SK-N-SH treated with all-trans-retinoic acid at 6 μM for 48 hours (cell line): Measurements from ENCODE around the gene EPM2AIP1.

Experiments
- ATAC-seq: fragments of 200-7000 bp; cut with Tn5 transposase; 3 replicates; pipeline ENCODE4 v1.9.1; 2020; ENCODE audit warnings: mild to moderate bottlenecking, moderate library complexity
- ARNTL ChIP-seq: fragments of 450-650 bp; formaldehyde crosslinking; IDR thresholded peaks from 2 replicates; pipeline ENCODE4 v1.5.0; 2020; ENCODE audit warnings: low read depth, mild to moderate bottlenecking, moderate library complexity, borderline replicate concordance
- CREB5 ChIP-seq: fragments of 250-450 bp; sonication (Bioruptor Pico); IDR thresholded peaks from 2 replicates; pipeline ENCODE4 v1.5.1; 2020; ENCODE audit warnings: low read depth, mild to moderate bottlenecking, moderate library complexity
- CSDC2 ChIP-seq: fragments of 250-450 bp; sonication (Bioruptor Pico); IDR thresholded peaks from 2 replicates; pipeline ENCODE4 v1.5.0; 2020; ENCODE audit warnings: mild to moderate bottlenecking, moderate library complexity
- CSRNP3 ChIP-seq: fragments of 250-450 bp; sonication (Bioruptor Pico); IDR thresholded peaks from 2 replicates; pipeline ENCODE4 v1.5.1; 2021; ENCODE audit warnings: mild to moderate bottlenecking, moderate library complexity
- ESRRG ChIP-seq: fragments of 250-450 bp; sonication (Bioruptor Pico); IDR thresholded peaks from 2 replicates; pipeline ENCODE4 v1.6.1; 2021; ENCODE audit warnings: mild to moderate bottlenecking
- GLIS3 ChIP-seq: fragments of 250-450 bp; sonication (Bioruptor Pico); IDR thresholded peaks from 2 replicates; pipeline ENCODE4 v1.5.0; 2020; ENCODE audit warnings: mild to moderate bottlenecking, moderate library complexity
- ISL1 ChIP-seq: fragments of 250-450 bp; sonication (Bioruptor Pico); IDR thresholded peaks from 2 replicates; pipeline ENCODE4 v2.1.2; 2022; ENCODE audit warnings: mild to moderate bottlenecking, moderate library complexity
- OSR1 ChIP-seq: fragments of 250-450 bp; sonication (Bioruptor Pico); IDR thresholded peaks from 2 replicates; pipeline ENCODE4 v1.8.0; 2022; ENCODE audit warnings: moderate library complexity, mild to moderate bottlenecking, inconsistent platforms
- PATZ1 ChIP-seq: fragments of 250-450 bp; sonication (Bioruptor Pico); IDR thresholded peaks from 2 replicates; pipeline ENCODE4 v1.8.0; 2020; ENCODE audit warnings: mild to moderate bottlenecking, moderate library complexity, borderline replicate concordance
- POU6F1 ChIP-seq: fragments of 250-450 bp; sonication (Bioruptor Pico); IDR thresholded peaks from 2 replicates; pipeline ENCODE4 v1.8.0; 2021; ENCODE audit warnings: low read depth, mild to moderate bottlenecking, moderate library complexity, borderline replicate concordance
- RARB ChIP-seq: fragments of 250-450 bp; sonication (Bioruptor Pico); IDR thresholded peaks from 2 replicates; pipeline ENCODE4 v1.8.0; 2021; ENCODE audit warnings: mild to moderate bottlenecking, moderate library complexity
- SNAI2 ChIP-seq: fragments of 250-450 bp; sonication (Bioruptor Pico); IDR thresholded peaks from 2 replicates; pipeline ENCODE4 v1.5.0; 2020; ENCODE audit warnings: mild to moderate bottlenecking, moderate library complexity
- TCF4 ChIP-seq: fragments of 250-450 bp; sonication (Bioruptor Pico); IDR thresholded peaks from 2 replicates; pipeline ENCODE4 v1.8.0; 2021; ENCODE audit warnings: mild to moderate bottlenecking, moderate library complexity, borderline replicate concordance
- TOX ChIP-seq: fragments of 250-450 bp; sonication (Bioruptor Pico); IDR thresholded peaks from 2 replicates; pipeline ENCODE4 v1.8.0; 2021; ENCODE audit warnings: mild to moderate bottlenecking, moderate library complexity, borderline replicate concordance
- TSHZ2 ChIP-seq: fragments of 250-450 bp; sonication (Bioruptor Pico); IDR thresholded peaks from 2 replicates; pipeline ENCODE4 v1.5.0; 2020; ENCODE audit warnings: mild to moderate bottlenecking, moderate library complexity
- ZC3H10 ChIP-seq: fragments of 250-450 bp; sonication (Bioruptor Pico); IDR thresholded peaks from 2 replicates; pipeline ENCODE4 v1.5.1; 2021; ENCODE audit warnings: mild to moderate bottlenecking, moderate library complexity
- ZFP3 ChIP-seq: fragments of 250-450 bp; sonication (Bioruptor Pico); IDR thresholded peaks from 2 replicates; pipeline ENCODE4 v1.5.0; 2020; ENCODE audit warnings: mild to moderate bottlenecking, moderate library complexity
- ZFP30 ChIP-seq: fragments of 450-650 bp; formaldehyde crosslinking; IDR thresholded peaks from 2 replicates; pipeline ENCODE4 v1.5.0; 2022; ENCODE audit warnings: mild to moderate bottlenecking, moderate library complexity
- ZNF70 ChIP-seq: fragments of 450-650 bp; formaldehyde crosslinking; IDR thresholded peaks from 2 replicates; pipeline ENCODE4 v1.5.0; 2020; ENCODE audit warnings: mild to moderate bottlenecking, moderate library complexity
- ZNF8 ChIP-seq: fragments of 450-650 bp; formaldehyde crosslinking; IDR thresholded peaks from 2 replicates; pipeline ENCODE4 v1.5.0; 2020; ENCODE audit warnings: mild to moderate bottlenecking, moderate library complexity

Gene EPM2AIP1

GRCh38 chr3:36969085-36969484 lies 23.8 kb downstream of the EPM2AIP1 start:
- no peak for TF ChIP-seq CSRNP3
- no peak for TF ChIP-seq OSR1 (CRISPR knock-in tag)
- no peak for TF ChIP-seq POU6F1 (CRISPR knock-in tag)
- TF ChIP-seq TOX (CRISPR knock-in tag) = no peak
- no peak for TF ChIP-seq ZNF8
- TF ChIP-seq ZNF70 (CRISPR knock-in tag) = no peak
- TF ChIP-seq ZFP30 (CRISPR knock-in tag) = no peak
- no peak for TF ChIP-seq TCF4 (CRISPR knock-in tag)
- TF ChIP-seq CSDC2 (CRISPR knock-in tag) = no peak
- no peak for TF ChIP-seq SNAI2 (CRISPR knock-in tag)
- TF ChIP-seq CREB5 = no peak
- TF ChIP-seq, all 23 proteins: peak for 0
- ATAC-seq = no peak

GRCh38 chr3:36965440-36965839 lies 27.5 kb downstream of the EPM2AIP1 start:
- ATAC-seq = no peak
- TF ChIP-seq ESRRG (CRISPR knock-in tag) (no peak), ZNF70 (CRISPR knock-in tag) (no peak), TOX (CRISPR knock-in tag) (no peak), ARNTL (CRISPR knock-in tag) (no peak), OSR1 (CRISPR knock-in tag) (no peak), SNAI2 (CRISPR knock-in tag) (no peak), PATZ1 (CRISPR knock-in tag) (no peak), TCF4 (CRISPR knock-in tag) (no peak), GLIS3 (CRISPR knock-in tag) (no peak), ZC3H10 (CRISPR knock-in tag) (no peak), TSHZ2 (no peak), ISL1 (CRISPR knock-in tag) (no peak), RARB (no peak), POU6F1 (CRISPR knock-in tag) (no peak), CSRNP3 (no peak), ZFP30 (CRISPR knock-in tag) (no peak), ZFP3 (CRISPR knock-in tag) (no peak), ZNF8 (no peak)
